ENCODE measurements around the gene TUBA4B. TPM values are rescaled to one million over a fixed set of nuclear protein-coding genes. Genes with fewer than 3 reads are reported as not detected.

The TUBA4B gene
- polyA plus RNA-seq (2012; ENCODE audit: insufficient read depth, insufficient read length): not detected

- peak within 1 kb of the TSS; percentile 53 for H3K4me3 ChIP-seq (ENCODE audit: low read length)
- no peak for DNase-seq (ENCODE audit: low read depth, low spot score)
These were observed at the start of gene TUBA4B for GRCh38 chr2:219252900-219253752. Gene TUBA4B, plus strand, starts transcription at chr2:219253243. Its CDS starts 165 bp downstream, at chr2:219253408.

GRCh38 chr2:219204425-219205164 is 48.4 kb upstream of the TUBA4B start:
- DNase-seq (ENCODE audit: low read depth, low spot score): no peak
- no peak overlapping the region for H3K4me3 ChIP-seq (ENCODE audit: low read length)

GRCh38 chr2:219205165-219205538 is 47.9 kb upstream of the TUBA4B start:
- DNase-seq (ENCODE audit: low read depth, low spot score): no peak
- no peak overlapping the region for H3K4me3 ChIP-seq (ENCODE audit: low read length)

- DNase-seq (ENCODE audit: low read depth, low spot score): no peak
- peak overlapping the region; percentile 60 for H3K4me3 ChIP-seq (ENCODE audit: low read length)
These were observed 47.1 kb upstream of the TUBA4B start for GRCh38 chr2:219205981-219206327.

- peak within 1 kb of the TSS; percentile 60 for H3K4me3 ChIP-seq (ENCODE audit: low read length)
- peak; percentile 87 for DNase-seq (ENCODE audit: low read depth, low spot score)
These were observed 46.5 kb upstream of the TUBA4B start, which contains the start of gene ZFAND2B for GRCh38 chr2:219206328-219207133. Gene ZFAND2B, plus strand, starts transcription at chr2:219206782. Its CDS starts 206 bp downstream, at chr2:219206988.

- DNase-seq (ENCODE audit: low read depth, low spot score): no peak
- H3K4me3 ChIP-seq (ENCODE audit: low read length): peak overlapping the region; percentile 58
These were observed 45.7 kb upstream of the TUBA4B start for GRCh38 chr2:219207134-219207883.

- H3K4me3 ChIP-seq (ENCODE audit: low read length): no peak overlapping the region
- no peak for DNase-seq (ENCODE audit: low read depth, low spot score)
These were observed 44.9 kb upstream of the TUBA4B start for GRCh38 chr2:219207884-219208740.

GRCh38 chr2:219209236-219210195 is 43.5 kb upstream of the TUBA4B start:
- H3K4me3 ChIP-seq (ENCODE audit: low read length): no peak overlapping the region
- no peak for DNase-seq (ENCODE audit: low read depth, low spot score)

- no peak overlapping the region for H3K4me3 ChIP-seq (ENCODE audit: low read length)
- DNase-seq (ENCODE audit: low read depth, low spot score): no peak
These were observed 42.7 kb upstream of the TUBA4B start for GRCh38 chr2:219210196-219210885.

GRCh38 chr2:219210886-219211362 is 42.1 kb upstream of the TUBA4B start:
- no peak for DNase-seq (ENCODE audit: low read depth, low spot score)
- no peak overlapping the region for H3K4me3 ChIP-seq (ENCODE audit: low read length)

- DNase-seq (ENCODE audit: low read depth, low spot score): no peak
- no peak overlapping the region for H3K4me3 ChIP-seq (ENCODE audit: low read length)
These were observed 40.0 kb upstream of the TUBA4B start for GRCh38 chr2:219213026-219213415.

- H3K4me3 ChIP-seq (ENCODE audit: low read length): no peak overlapping the region
- no peak for DNase-seq (ENCODE audit: low read depth, low spot score)
These were observed 39.5 kb upstream of the TUBA4B start for GRCh38 chr2:219213486-219214071.

- H3K4me3 ChIP-seq (ENCODE audit: low read length): no peak overlapping the region
- DNase-seq (ENCODE audit: low read depth, low spot score): no peak
These were observed 38.9 kb upstream of the TUBA4B start for GRCh38 chr2:219214141-219214540.

GRCh38 chr2:219214786-219215185 is 38.3 kb upstream of the TUBA4B start:
- no peak for DNase-seq (ENCODE audit: low read depth, low spot score)
- H3K4me3 ChIP-seq (ENCODE audit: low read length): no peak overlapping the region

GRCh38 chr2:219215871-219216534 is 37.0 kb upstream of the TUBA4B start:
- no peak overlapping the region for H3K4me3 ChIP-seq (ENCODE audit: low read length)
- no peak for DNase-seq (ENCODE audit: low read depth, low spot score)

Measured in Jurkat, Clone E6-1 (cell line).